ENCODE measurements around the gene ETV6.

The ETV6 gene

DNA sequence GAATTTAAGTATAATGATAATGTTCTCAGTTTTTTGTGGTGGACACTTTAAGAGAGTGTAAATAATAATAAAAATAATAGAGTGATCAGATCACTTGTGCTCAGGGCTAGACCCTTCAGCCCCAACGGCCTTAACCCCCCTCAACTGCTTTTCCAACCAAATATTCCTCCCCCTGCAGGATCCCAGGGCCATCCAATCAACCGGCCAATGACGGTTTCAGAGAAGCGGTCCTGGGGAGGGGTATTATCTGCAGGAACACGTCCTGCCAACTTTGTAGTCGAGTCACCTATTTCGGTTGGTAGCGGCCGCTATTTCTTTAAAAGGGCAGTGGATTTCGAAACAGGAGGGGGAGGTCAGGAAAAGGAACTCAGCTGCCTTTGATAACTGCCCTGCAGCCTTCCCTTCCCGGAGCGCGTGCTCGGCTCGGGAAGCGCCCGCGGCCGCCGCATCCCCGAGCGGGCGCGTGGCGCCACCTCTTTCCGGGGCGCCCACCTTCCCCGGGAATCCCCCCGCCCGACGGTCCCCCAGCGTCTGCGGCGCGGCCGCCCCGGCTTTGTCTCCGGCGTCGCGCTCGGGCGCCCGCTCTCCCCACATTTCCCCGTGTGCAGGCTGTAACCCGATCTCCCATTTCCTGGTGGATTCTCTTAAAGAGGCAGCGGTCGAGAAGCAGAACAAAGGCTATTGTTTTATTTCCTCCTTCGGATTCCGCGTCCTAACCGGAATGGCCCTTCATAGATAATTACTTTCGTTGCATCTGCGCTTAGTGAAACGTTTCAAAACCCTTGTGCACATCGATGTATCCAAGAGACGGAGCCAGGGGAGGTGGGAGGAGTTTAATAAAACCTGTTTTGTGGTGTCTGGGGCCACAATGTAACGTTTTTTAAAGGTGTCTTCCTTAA is 711 bp upstream of the ETV6 start:
- DNase-seq: peak; percentile 88

GRCh38 chr12:11650286-11651281 is 1.1 kb downstream of the ETV6 start:
- peak; percentile 57 for DNase-seq

GRCh38 chr12:11651381-11651780 is 1.9 kb downstream of the ETV6 start:
- peak; percentile 53 for DNase-seq

GRCh38 chr12:11651785-11652184 is 2.3 kb downstream of the ETV6 start:
- DNase-seq: peak; percentile 53

GRCh38 chr12:11652351-11653040 is 3.0 kb downstream of the ETV6 start:
- peak; percentile 50 for DNase-seq

DNA sequence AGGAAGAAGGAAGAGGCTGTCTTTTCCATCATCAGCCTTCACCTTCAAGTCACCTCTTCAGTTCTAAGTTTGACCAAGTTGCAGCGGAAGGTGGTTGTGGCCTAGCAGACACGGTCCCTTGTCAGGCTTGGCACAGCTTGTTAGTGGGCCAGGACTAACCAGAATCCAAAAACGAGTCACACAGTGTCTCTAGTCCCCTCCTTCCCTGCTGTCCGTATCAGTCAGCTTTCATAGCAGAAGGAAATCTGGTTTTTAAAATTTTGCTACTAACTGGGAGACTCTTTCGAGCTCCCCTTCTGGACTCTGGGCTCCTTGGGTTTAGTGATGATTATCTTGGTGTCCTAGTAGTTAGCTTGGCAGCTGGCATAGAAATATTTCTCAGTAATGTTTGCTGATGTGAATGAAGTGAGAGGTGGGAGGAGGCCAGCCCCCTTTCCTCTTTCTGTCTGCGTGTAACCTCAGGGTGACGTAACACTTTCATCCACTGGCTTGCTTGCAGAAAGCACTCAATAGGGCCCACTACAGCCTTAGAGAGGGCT is 3.8 kb downstream of the ETV6 start:
- DNase-seq: no peak

GRCh38 chr12:11654338-11654737 is 4.9 kb downstream of the ETV6 start:
- DNase-seq: no peak

DNA sequence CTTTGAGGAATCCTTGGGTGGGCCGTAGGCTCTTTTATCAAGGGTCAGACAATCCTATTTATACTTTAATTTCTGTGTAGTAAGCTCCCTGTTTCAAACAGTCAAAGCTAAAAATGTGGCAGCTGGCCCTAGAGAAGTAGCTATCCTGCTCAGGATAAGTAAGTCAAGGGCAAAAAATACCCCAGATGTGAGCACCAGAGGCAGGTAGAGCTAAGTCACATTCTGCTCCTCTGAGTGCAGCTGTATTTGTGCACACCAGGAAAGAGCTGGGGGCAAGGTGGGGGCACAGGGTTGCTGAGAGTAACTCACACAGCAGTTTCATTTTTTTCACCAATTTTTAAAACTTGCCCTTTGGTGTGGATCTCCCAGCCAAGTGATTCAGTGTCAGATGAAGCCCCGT is 5.3 kb downstream of the ETV6 start:
- no peak for DNase-seq

DNA sequence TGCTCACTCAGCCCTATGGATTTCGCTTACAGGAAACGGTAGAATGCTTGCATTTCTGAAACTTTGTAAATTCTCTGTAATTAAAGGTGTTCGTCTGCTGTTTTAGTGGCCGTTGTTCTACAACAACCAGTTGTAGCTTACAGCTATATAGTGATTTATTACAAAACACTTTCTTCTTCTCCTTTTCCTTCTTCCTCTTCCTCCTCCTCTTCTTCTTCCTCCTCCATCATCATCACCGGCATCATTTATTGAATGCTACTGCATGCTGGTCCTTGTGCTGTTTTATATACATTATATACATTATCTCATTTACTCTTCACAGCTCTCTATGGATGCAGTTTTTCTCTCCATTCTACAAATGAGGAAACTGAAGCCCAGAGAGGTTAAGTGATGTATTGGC is 6.4 kb downstream of the ETV6 start:
- no peak for DNase-seq

DNA sequence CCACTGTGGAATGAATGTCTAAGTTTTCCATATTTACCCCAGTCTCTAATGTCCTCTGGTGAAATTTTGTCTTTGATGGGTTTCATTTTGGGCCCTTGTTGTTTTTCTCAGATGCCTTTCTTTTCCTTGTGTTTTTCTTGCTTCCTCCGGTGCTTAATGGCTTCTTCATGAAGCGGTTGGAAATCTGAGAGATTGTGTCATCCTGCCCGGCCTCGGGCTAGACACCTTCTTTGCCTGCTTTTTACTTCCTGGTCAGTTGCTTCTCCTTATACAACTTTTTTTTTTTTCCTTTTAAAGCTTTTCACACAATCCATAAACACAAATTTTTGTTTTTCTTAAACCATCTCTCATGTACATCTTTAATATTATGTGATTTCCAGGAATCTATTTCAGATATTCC is 7.1 kb downstream of the ETV6 start:
- no peak for DNase-seq

GRCh38 chr12:11657511-11657910 is 8.0 kb downstream of the ETV6 start:
- no peak for DNase-seq

DNA sequence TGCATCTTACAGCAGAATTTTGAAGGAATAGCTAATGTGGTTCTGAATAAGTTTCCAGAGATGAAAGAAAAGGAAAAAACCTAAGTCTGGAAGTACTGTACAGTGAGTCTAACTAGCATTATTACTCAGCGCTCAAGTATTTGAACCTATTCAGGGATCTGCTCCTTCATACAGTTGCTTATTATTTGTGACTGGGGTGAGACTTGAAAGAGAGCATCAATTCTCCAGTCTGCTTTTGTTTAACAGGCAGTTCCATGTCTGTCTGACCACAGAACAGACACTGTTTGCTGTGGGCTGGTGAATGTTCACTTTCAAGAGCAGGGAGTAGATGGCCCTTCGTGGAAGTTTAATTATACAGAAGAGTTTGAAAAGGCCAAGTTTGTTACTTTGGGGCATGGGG is 9.3 kb downstream of the ETV6 start:
- DNase-seq: no peak

DNA sequence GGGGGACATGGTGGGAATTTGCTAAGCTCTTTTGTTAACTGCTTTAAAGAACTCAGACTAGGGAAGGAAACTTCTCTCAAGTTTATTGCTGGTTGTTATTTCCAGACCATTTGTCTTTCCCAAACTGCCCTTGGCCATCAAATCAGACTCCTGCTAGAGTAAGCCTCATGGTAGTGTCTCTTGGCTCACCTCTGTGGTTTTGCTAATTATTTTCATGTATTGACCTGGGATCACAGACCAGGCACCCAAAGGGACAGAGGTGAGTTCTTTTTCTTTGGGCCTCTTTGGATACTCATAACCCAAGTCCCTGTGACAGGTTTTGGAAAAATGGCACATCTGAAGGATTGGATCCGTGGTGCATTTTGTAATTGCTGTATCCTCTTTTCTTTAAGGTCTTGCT is 11.2 kb downstream of the ETV6 start:
- no peak for DNase-seq

- peak; percentile 82 for DNase-seq
These were observed 12.1 kb downstream of the ETV6 start for GRCh38 chr12:11661491-11662089.

GRCh38 chr12:11662369-11662768 is 12.9 kb downstream of the ETV6 start:
- no peak for DNase-seq

DNA sequence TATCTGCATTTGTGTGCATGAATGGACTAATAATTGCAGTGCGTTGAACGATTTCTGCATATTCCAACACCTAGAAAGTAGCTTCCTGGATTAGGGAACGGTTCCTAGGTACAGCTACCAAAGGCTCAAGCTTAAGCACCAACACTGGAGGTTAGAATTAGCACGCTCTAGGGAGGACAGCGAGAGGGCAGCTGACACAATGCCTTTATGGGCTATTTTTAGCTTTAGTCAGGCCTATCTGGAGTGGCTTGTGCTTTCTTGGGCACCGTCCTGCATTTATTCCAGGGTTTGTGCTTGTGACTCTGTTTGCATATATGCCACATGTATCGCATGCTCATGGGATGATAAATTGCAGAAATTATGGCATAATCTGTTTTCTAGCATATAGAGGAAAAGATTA is 13.7 kb downstream of the ETV6 start:
- DNase-seq: no peak

- DNase-seq: no peak
These were observed 14.6 kb downstream of the ETV6 start for GRCh38 chr12:11664101-11664500.

GRCh38 chr12:11666131-11667050 is 16.9 kb downstream of the ETV6 start:
- DNase-seq: no peak

DNA sequence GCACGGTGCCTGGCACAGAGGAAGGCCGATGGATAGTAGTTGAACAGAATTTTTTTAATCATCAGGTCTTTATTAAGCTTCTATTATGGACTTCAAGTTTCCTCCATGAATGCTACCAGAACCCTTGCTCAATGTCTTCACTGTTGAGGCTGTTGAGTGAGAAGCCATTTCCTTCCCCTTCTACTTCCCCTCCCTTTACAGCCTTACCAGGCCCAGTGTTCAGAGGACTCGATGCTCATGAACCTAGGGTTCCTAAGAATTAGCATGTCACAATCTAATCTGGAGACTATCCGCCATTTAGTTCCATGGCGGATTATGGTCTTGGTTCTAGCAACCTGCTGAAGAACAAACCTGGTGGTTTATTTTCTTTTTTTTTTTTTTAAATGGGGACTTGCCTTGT is 17.7 kb downstream of the ETV6 start:
- no peak for DNase-seq

DNA sequence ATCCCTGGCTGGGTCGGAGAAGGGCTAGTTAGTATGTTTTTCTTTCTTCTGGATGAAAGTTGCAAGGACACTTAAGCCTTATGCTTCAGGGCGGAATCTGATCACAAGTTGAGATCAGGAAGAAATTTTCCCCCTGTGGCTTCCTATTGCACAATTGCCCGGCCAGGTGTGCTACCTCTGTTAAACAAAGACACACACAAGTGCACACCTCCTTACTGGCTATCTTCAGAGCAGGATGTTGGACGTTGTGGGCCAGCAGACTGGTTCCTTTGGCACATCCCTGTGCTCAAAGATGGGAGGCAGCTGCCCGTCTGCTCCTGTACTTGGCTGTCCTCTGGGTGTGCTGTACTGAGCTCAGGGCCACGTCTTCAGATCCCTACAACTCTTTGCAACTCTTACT is 19.1 kb downstream of the ETV6 start:
- DNase-seq: no peak

DNA sequence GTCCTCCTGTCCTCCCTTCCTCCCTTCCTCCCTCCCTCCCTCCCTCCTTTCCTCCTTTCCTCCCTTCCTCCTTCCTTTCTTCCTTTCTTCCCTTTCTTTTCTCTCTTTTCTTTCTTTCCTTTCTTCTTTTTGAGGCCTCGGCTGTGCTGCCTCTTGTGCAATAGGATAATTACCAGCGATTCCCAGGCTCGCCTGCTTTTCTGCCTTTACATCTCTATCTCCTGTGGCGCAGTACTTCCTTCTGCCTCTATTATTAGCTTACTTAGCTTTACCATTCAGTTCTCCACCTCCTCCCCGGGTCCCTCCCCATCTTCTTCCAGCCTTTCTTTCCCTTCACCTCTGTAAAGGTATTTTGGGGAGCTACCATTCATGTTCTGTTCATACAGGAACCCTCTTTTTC is 19.9 kb downstream of the ETV6 start:
- DNase-seq: no peak
